Measurements from ENCODE around the gene SLC25A4. TPM values are rescaled to one million over a fixed set of nuclear protein-coding genes. Genes with fewer than 3 reads are reported as not detected.

The SLC25A4 gene
- total RNA-seq, 1 donor from 2014 or later: 32.0 TPM

- no peak overlapping the region for H3K4me2 ChIP-seq (ENCODE audit: low read length)
- Mint-ChIP-seq H3K36me3 (ENCODE audit: low read depth, unreplicated experiment) (no peaks in the 10 kb centered on the region), H3K4me3 (ENCODE audit: unreplicated experiment) (no peak overlapping the region), H3K4me1 (ENCODE audit: low read depth, unreplicated experiment) (peaks cover 22% of the 10 kb centered on the region), H3K27me3 (ENCODE audit: low read depth, unreplicated experiment) (peaks cover 45% of the 10 kb centered on the region), H3K27ac (ENCODE audit: unreplicated experiment) (no peak overlapping the region), H3K9me3 (ENCODE audit: unreplicated experiment) (no peaks in the 10 kb centered on the region)
- no peak overlapping the region for H3K9ac ChIP-seq (ENCODE audit: low read length)
- no peaks in the 10 kb centered on the region for H3K79me2 ChIP-seq (ENCODE audit: insufficient read depth, low read length)
- H3K9me3 ChIP-seq (ENCODE audit: insufficient read depth, low read depth, low read length): no peaks in the 10 kb centered on the region
- H3K4me1 ChIP-seq (ENCODE audit: insufficient read depth, low read length): peaks cover 20% of the 10 kb centered on the region
- TF ChIP-seq, protein P1, sequence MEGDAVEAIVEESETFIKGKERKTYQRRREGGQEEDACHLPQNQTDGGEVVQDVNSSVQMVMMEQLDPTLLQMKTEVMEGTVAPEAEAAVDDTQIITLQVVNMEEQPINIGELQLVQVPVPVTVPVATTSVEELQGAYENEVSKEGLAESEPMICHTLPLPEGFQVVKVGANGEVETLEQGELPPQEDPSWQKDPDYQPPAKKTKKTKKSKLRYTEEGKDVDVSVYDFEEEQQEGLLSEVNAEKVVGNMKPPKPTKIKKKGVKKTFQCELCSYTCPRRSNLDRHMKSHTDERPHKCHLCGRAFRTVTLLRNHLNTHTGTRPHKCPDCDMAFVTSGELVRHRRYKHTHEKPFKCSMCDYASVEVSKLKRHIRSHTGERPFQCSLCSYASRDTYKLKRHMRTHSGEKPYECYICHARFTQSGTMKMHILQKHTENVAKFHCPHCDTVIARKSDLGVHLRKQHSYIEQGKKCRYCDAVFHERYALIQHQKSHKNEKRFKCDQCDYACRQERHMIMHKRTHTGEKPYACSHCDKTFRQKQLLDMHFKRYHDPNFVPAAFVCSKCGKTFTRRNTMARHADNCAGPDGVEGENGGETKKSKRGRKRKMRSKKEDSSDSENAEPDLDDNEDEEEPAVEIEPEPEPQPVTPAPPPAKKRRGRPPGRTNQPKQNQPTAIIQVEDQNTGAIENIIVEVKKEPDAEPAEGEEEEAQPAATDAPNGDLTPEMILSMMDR (IDR thresholded peaks at IDR 0.05; ENCODE audit: insufficient read depth, low read depth, low read length): no peak
- no peak for TF ChIP-seq EZH2 (IDR thresholded peaks at IDR 0.05; ENCODE audit: insufficient read depth, low read length)
- no peaks in the 10 kb centered on the region for H4K20me1 ChIP-seq (ENCODE audit: insufficient read depth, low read length)
- peaks cover 5% of the 10 kb centered on the region for H3K27me3 ChIP-seq (ENCODE audit: insufficient read depth, low read length)
- H2AFZ ChIP-seq (ENCODE audit: low read depth, low read length): no peak overlapping the region
- no peak overlapping the region for H3K4me3 ChIP-seq (ENCODE audit: insufficient read depth, low read depth, low read length)
- FAIRE-seq: no peak
- H3K36me3 ChIP-seq (ENCODE audit: insufficient read depth, low read length): no peaks in the 10 kb centered on the region
- H3K27ac ChIP-seq (ENCODE audit: low read depth, low read length): no peak overlapping the region
- DNase-seq (ENCODE audit: low read depth): no peak
These were observed 19.1 kb upstream of the SLC25A4 start for GRCh38 chr4:185124006-185124405.

GRCh38 chr4:185127021-185127925 is 15.8 kb upstream of the SLC25A4 start:
- peaks cover 6% of the 10 kb centered on the region for H3K27me3 ChIP-seq (ENCODE audit: insufficient read depth, low read length)
- no peaks in the 10 kb centered on the region for H3K9me3 Mint-ChIP-seq (ENCODE audit: unreplicated experiment)
- H4K20me1 ChIP-seq (ENCODE audit: insufficient read depth, low read length): no peaks in the 10 kb centered on the region

More at GRCh38 chr4:185127021-185127925, 15.8 kb upstream of the SLC25A4 start:
- Mint-ChIP-seq H3K27me3 (ENCODE audit: low read depth, unreplicated experiment) (peaks cover 49% of the 10 kb centered on the region), H3K27ac (ENCODE audit: unreplicated experiment) (no peak overlapping the region), H3K4me3 (ENCODE audit: unreplicated experiment) (peak overlapping the region; percentile 71), H3K4me1 (ENCODE audit: low read depth, unreplicated experiment) (peaks cover 10% of the 10 kb centered on the region), H3K36me3 (ENCODE audit: low read depth, unreplicated experiment) (no peaks in the 10 kb centered on the region)
- no peak overlapping the region for H3K27ac ChIP-seq (ENCODE audit: low read depth, low read length)
- FAIRE-seq: no peak
- peak overlapping the region; percentile 60 for H3K4me3 ChIP-seq (ENCODE audit: insufficient read depth, low read depth, low read length)
- H3K9me3 ChIP-seq (ENCODE audit: insufficient read depth, low read depth, low read length): no peaks in the 10 kb centered on the region
- no peak for TF ChIP-seq EZH2 (IDR thresholded peaks at IDR 0.05; ENCODE audit: insufficient read depth, low read length)
- TF ChIP-seq, protein P1 (IDR thresholded peaks at IDR 0.05; ENCODE audit: insufficient read depth, low read depth, low read length): no peak
- H3K4me1 ChIP-seq (ENCODE audit: insufficient read depth, low read length): peaks cover 15% of the 10 kb centered on the region
- H3K79me2 ChIP-seq (ENCODE audit: insufficient read depth, low read length): no peaks in the 10 kb centered on the region
- peak; percentile 12 for DNase-seq (ENCODE audit: low read depth)
- H3K36me3 ChIP-seq (ENCODE audit: insufficient read depth, low read length): no peaks in the 10 kb centered on the region
- H3K9ac ChIP-seq (ENCODE audit: low read length): peak overlapping the region; percentile 35
- peak overlapping the region; percentile 94 for H2AFZ ChIP-seq (ENCODE audit: low read depth, low read length)
- H3K4me2 ChIP-seq (ENCODE audit: low read length): peak overlapping the region; percentile 97
